Measurements from ENCODE around the gene FAM234A.

The FAM234A gene

GRCh38 chr16:279531-279930 lies 44.9 kb downstream of the FAM234A start:
- Histone ChIP-seq H3K9ac (ENCODE audit: low read length) (no peak overlapping the region), H3K36me3 (ENCODE audit: low read length) (no peaks in the 10 kb centered on the region), H3K9me3 (ENCODE audit: insufficient read depth, low read length) (no peaks in the 10 kb centered on the region), H4K20me1 (ENCODE audit: low read depth, low read length) (no peaks in the 10 kb centered on the region), H3K4me2 (ENCODE audit: low read depth, low read length, poor library complexity, severe bottlenecking) (no peak overlapping the region), H3K4me3 (ENCODE audit: insufficient read depth, low read length, poor library complexity, severe bottlenecking) (no peak overlapping the region), H3K9me2 (replicated peaks; ENCODE audit: insufficient read depth, low read length) (no peaks in the 10 kb centered on the region), H3K27ac (ENCODE audit: low read depth, low read length) (no peak overlapping the region), H3K27me3 (ENCODE audit: low read length) (no peaks in the 10 kb centered on the region), H3F3A (ENCODE audit: insufficient read depth) (no peaks in the 10 kb centered on the region), H2AFZ (ENCODE audit: low read depth, low read length, severe bottlenecking) (no peak overlapping the region), H3K79me2 (ENCODE audit: insufficient read depth, low read length) (no peaks in the 10 kb centered on the region)
- TF ChIP-seq CTCF (IDR thresholded peaks at IDR 0.05; ENCODE audit: insufficient read depth, low read length, poor library complexity, severe bottlenecking) (no peak), EZH2phosphoT487 (conservative IDR thresholded peaks at IDR 0.05; ENCODE audit: low read length) (no peak)

GRCh38 chr16:280005-280460 lies 45.4 kb downstream of the FAM234A start:
- Histone ChIP-seq H3K27ac (ENCODE audit: low read depth, low read length) (no peak overlapping the region), H3K36me3 (ENCODE audit: low read length) (no peaks in the 10 kb centered on the region), H3K9me3 (ENCODE audit: insufficient read depth, low read length) (no peaks in the 10 kb centered on the region), H3K79me2 (ENCODE audit: insufficient read depth, low read length) (no peaks in the 10 kb centered on the region), H4K20me1 (ENCODE audit: low read depth, low read length) (no peaks in the 10 kb centered on the region), H3K9ac (ENCODE audit: low read length) (no peak overlapping the region), H2AFZ (ENCODE audit: low read depth, low read length, severe bottlenecking) (no peak overlapping the region), H3K4me3 (ENCODE audit: insufficient read depth, low read length, poor library complexity, severe bottlenecking) (no peak overlapping the region), H3K4me2 (ENCODE audit: low read depth, low read length, poor library complexity, severe bottlenecking) (no peak overlapping the region), H3K9me2 (replicated peaks; ENCODE audit: insufficient read depth, low read length) (no peaks in the 10 kb centered on the region), H3K27me3 (ENCODE audit: low read length) (no peaks in the 10 kb centered on the region), H3F3A (ENCODE audit: insufficient read depth) (no peaks in the 10 kb centered on the region)
- no peak for TF ChIP-seq EZH2phosphoT487 (conservative IDR thresholded peaks at IDR 0.05; ENCODE audit: low read length)
- no peak for TF ChIP-seq CTCF (IDR thresholded peaks at IDR 0.05; ENCODE audit: insufficient read depth, low read length, poor library complexity, severe bottlenecking)

- Histone ChIP-seq H3K4me3 (ENCODE audit: insufficient read depth, low read length, poor library complexity, severe bottlenecking) (no peak within 1 kb of the TSS), H3K27ac (ENCODE audit: low read depth, low read length) (no peak within 1 kb of the TSS), H4K20me1 (ENCODE audit: low read depth, low read length) (no peaks in the 10 kb centered on the region), H3K27me3 (ENCODE audit: low read length) (no peaks in the 10 kb centered on the region), H3K4me2 (ENCODE audit: low read depth, low read length, poor library complexity, severe bottlenecking) (no peak within 1 kb of the TSS), H3K9me3 (ENCODE audit: insufficient read depth, low read length) (no peaks in the 10 kb centered on the region), H3K9ac (ENCODE audit: low read length) (no peak within 1 kb of the TSS), H2AFZ (ENCODE audit: low read depth, low read length, severe bottlenecking) (no peak within 1 kb of the TSS), H3K36me3 (ENCODE audit: low read length) (no peaks in the 10 kb centered on the region), H3F3A (ENCODE audit: insufficient read depth) (no peaks in the 10 kb centered on the region), H3K9me2 (replicated peaks; ENCODE audit: insufficient read depth, low read length) (no peaks in the 10 kb centered on the region), H3K79me2 (ENCODE audit: insufficient read depth, low read length) (no peaks in the 10 kb centered on the region)
- no peak for TF ChIP-seq EZH2phosphoT487 (conservative IDR thresholded peaks at IDR 0.05; ENCODE audit: low read length)
These were observed 45.9 kb downstream of the FAM234A start, which contains the start of gene ARHGDIG for GRCh38 chr16:280552-280951. TSS of gene ARHGDIG (plus strand) at chr16:280591. CDS start at chr16:280681, 90 bp downstream.

GRCh38 chr16:280991-281659 lies 46.5 kb downstream of the FAM234A start:
- TF ChIP-seq CTCF (IDR thresholded peaks at IDR 0.05; ENCODE audit: insufficient read depth, low read length, poor library complexity, severe bottlenecking) (no peak), EZH2phosphoT487 (conservative IDR thresholded peaks at IDR 0.05; ENCODE audit: low read length) (no peak)
- no peaks in the 10 kb centered on the region for H4K20me1 ChIP-seq (ENCODE audit: low read depth, low read length)
- H3K79me2 ChIP-seq (ENCODE audit: insufficient read depth, low read length): no peaks in the 10 kb centered on the region
- H3K9me2 ChIP-seq (replicated peaks; ENCODE audit: insufficient read depth, low read length): no peaks in the 10 kb centered on the region
- no peaks in the 10 kb centered on the region for H3K9me3 ChIP-seq (ENCODE audit: insufficient read depth, low read length)
- no peak overlapping the region for H3K4me3 ChIP-seq (ENCODE audit: insufficient read depth, low read length, poor library complexity, severe bottlenecking)
- no peak overlapping the region for H3K27ac ChIP-seq (ENCODE audit: low read depth, low read length)
- no peak overlapping the region for H3K9ac ChIP-seq (ENCODE audit: low read length)
- H3F3A ChIP-seq (ENCODE audit: insufficient read depth): no peaks in the 10 kb centered on the region
- H3K36me3 ChIP-seq (ENCODE audit: low read length): no peaks in the 10 kb centered on the region
- H3K4me2 ChIP-seq (ENCODE audit: low read depth, low read length, poor library complexity, severe bottlenecking): no peak overlapping the region
- H3K27me3 ChIP-seq (ENCODE audit: low read length): no peaks in the 10 kb centered on the region
- H2AFZ ChIP-seq (ENCODE audit: low read depth, low read length, severe bottlenecking): no peak overlapping the region
